BLaER1 treated with 17β-estradiol and CSF1 and Interleukin-3, amounts not matched to agents 10 nM and 100 nM (cell line): ENCODE results near the gene IFI30.
"Not testable (repeated sequence)": the region's sequence is repeated elsewhere in the genome, so short reads cannot be mapped to it uniquely, and the experiment has no call there.

Experiments
- H3K27ac ChIP-seq, 11 experiments: shearing (Covaris generic); formaldehyde crosslinking; 2 replicates each; pipeline ENCODE4 v1.8.1; 2022
- H3K27me3 ChIP-seq, 11 experiments: shearing (Covaris generic); formaldehyde crosslinking; 2 replicates each; pipeline ENCODE4 v1.8.1; 2022
- H3K36me3 ChIP-seq, 11 experiments: shearing (Covaris generic); formaldehyde crosslinking; 2 replicates each; pipeline ENCODE4 v1.8.1; 2022
- H3K4me1 ChIP-seq, 10 experiments: shearing (Covaris generic); formaldehyde crosslinking; 2 replicates each; pipeline ENCODE4 v1.8.1; 2022
- H3K4me2 ChIP-seq, 11 experiments: shearing (Covaris generic); formaldehyde crosslinking; 2 replicates each; pipeline ENCODE4 v1.8.1; 2022
- H3K4me3 ChIP-seq, 10 experiments: shearing (Covaris generic); formaldehyde crosslinking; 2 replicates each; pipeline ENCODE4 v1.8.1; 2022
- H3K9ac ChIP-seq, 11 experiments: shearing (Covaris generic); formaldehyde crosslinking; 2 replicates each; pipeline ENCODE4 v1.8.1; 2022
- H3K9me3 ChIP-seq, 11 experiments: shearing (Covaris generic); formaldehyde crosslinking; replicated peaks in 1 of 11; 2 replicates each; pipeline ENCODE4 v1.8.1; 2022
- H4K20me1 ChIP-seq, 11 experiments: shearing (Covaris generic); formaldehyde crosslinking; 2 replicates each; pipeline ENCODE4 v1.8.1; 2022
- Cebpa-rat ChIP-seq, 11 experiments: shearing (Covaris generic); IDR thresholded peaks; 2 replicates each; pipeline ENCODE4 v1.8.1; 2022

The IFI30 gene

DNA sequence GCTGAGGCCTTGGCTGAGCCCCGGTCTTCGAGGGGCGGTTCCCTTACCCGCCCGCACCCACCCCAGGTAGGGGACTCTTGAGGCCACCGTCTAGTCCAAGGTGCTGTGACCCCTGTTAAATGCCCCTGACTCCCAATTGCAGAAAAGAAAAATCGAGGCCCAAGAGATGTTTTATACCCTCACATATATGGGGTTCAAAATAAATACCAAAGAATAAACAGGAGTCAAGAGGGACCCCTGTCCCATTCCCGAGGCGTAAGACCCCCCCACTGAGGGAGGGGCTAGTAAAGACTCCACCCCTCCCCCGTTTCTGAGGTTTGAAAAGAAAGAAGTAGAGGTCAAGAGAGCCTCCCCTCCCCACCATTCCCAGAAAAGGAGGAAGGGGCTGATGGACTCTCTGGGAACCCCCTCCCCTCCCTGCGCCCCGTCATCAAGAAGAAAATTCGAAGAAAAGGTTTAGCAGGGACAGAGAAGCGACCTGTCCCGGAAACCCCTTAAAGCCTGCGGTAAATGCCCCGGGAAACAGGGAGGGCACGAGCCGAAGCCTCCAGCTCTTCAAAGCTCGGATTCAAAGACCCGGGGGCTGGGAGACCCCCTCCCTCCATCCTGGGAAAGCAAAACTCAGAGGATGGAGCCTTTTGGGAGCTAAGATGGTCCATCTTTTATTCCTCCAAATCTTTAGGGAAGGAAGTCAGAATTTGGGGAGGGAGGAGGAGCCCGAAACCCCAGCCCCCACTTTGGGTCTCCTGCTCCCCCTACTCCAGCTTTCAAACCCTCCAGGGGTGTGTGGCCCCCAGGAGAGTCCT, 31.0 kb downstream of the IFI30 start:
- no peaks in the 10 kb centered on the region for H3K27me3 ChIP-seq
- peak overlapping the region; percentile 79 to 96 (median 91) for H3K27ac ChIP-seq
- peaks cover 3 to 19% (median 14%) of the 10 kb centered on the region in 11 experiments; a peak in 19 of 22 replicates for H3K36me3 ChIP-seq
- H3K4me1 ChIP-seq: peaks cover 24 to 53% (median 44%) of the 10 kb centered on the region in 10 experiments
- no peak for TF ChIP-seq Cebpa-rat (IDR thresholded peaks at IDR 0.05)
- peak overlapping the region; percentile 83 to 100 (median 98) for H3K4me2 ChIP-seq
- no peaks in the 10 kb centered on the region for H3K9me3 ChIP-seq
- H3K9ac ChIP-seq: peak overlapping the region; percentile 84 to 95 (median 88)
- H3K4me3 ChIP-seq: peak overlapping the region; percentile 67 to 83 (median 76)
- peaks cover 0 to 21% (median 8%) of the 10 kb centered on the region in 11 experiments; a peak in 7 of 22 replicates for H4K20me1 ChIP-seq

DNA sequence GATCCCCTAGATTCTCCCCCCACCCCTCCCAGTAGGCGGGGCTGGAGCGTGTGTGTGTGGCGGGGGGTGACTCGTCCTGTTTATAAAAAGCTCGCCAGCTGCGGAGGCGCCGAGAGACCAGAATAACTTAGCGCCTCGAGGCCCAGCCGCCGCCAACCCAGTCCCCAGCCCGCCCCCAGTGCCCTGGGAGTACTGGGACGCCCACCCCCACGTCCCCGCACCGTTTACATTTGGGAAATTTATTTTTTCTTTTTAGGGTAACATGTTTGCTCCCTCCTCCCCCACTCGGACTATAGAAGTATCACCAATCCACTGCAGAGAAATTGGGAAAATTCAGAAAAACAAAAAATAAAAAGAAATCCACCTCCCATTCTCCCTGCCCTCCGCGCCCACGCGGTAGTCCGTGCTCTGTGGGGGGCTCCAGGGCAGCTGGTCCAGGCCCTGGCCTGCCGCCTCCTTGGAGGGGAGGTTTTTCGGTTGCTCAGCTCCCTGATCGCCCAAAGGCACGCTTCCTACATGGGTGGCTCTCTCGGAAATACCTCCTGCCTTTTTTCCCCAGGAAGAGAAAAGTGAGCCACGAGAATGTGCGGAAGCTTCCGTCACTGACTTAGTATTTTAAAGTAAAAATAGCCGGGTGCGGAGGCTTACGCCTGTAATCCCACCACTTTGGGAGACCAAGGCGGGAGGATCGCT, 31.7 kb downstream of the IFI30 start:
- Histone ChIP-seq H3K4me3 (peak overlapping the region; percentile 67 to 83 (median 76)), H3K36me3 (peaks cover 0 to 11% (median 6%) of the 10 kb centered on the region in 11 experiments; a peak in 13 of 22 replicates), H3K4me2 (peak overlapping the region; percentile 83 to 100 (median 98)), H4K20me1 (peaks cover 0 to 21% (median 8%) of the 10 kb centered on the region in 11 experiments; a peak in 7 of 22 replicates), H3K9ac (peak overlapping the region; percentile 84 to 95 (median 88)), H3K27ac (peak overlapping the region; percentile 79 to 96 (median 91)), H3K4me1 (peaks cover 24 to 51% (median 41%) of the 10 kb centered on the region in 10 experiments), H3K27me3 (no peaks in the 10 kb centered on the region), H3K9me3 (no peaks in the 10 kb centered on the region)
- no peak for TF ChIP-seq Cebpa-rat (IDR thresholded peaks at IDR 0.05)

DNA sequence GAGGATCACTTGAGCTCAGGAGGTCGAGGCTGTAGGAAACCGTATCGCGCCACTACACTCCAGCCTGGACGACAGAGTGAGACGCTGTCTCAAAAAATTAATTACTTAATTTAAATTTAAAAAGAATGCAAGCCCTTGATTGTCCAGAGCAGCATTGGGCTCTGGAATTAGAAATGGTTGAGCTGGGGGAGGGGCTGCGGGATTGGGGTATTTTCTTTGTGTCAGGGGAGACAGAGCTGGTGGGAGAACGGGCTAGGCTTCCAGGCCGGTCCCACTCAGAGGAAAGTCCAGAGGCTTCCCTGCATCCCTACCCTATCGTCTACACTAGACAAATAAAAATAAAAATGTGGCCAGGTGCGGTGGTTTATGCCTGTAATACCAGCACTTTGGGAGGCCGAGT, 32.4 kb downstream of the IFI30 start:
- Histone ChIP-seq H3K4me1 (peaks cover 24 to 47% (median 36%) of the 10 kb centered on the region in 10 experiments), H3K9ac (peak overlapping the region; percentile 84 to 95 (median 88); a peak in 21 of 22 replicates), H3K27ac (peak overlapping the region in 10 of 11 experiments; percentile 79 to 96 (median 91); a peak in 20 of 22 replicates), H3K4me3 (peak overlapping the region; percentile 67 to 83 (median 76); a peak in 19 of 20 replicates), H3K9me3 (no peaks in the 10 kb centered on the region), H3K27me3 (no peaks in the 10 kb centered on the region), H4K20me1 (peaks cover 0 to 21% (median 8%) of the 10 kb centered on the region in 11 experiments; a peak in 7 of 22 replicates), H3K4me2 (peak overlapping the region; percentile 83 to 100 (median 98)), H3K36me3 (peaks cover 0 to 9% (median 5%) of the 10 kb centered on the region in 11 experiments; a peak in 5 of 22 replicates)
- no peak for TF ChIP-seq Cebpa-rat (IDR thresholded peaks at IDR 0.05)

DNA sequence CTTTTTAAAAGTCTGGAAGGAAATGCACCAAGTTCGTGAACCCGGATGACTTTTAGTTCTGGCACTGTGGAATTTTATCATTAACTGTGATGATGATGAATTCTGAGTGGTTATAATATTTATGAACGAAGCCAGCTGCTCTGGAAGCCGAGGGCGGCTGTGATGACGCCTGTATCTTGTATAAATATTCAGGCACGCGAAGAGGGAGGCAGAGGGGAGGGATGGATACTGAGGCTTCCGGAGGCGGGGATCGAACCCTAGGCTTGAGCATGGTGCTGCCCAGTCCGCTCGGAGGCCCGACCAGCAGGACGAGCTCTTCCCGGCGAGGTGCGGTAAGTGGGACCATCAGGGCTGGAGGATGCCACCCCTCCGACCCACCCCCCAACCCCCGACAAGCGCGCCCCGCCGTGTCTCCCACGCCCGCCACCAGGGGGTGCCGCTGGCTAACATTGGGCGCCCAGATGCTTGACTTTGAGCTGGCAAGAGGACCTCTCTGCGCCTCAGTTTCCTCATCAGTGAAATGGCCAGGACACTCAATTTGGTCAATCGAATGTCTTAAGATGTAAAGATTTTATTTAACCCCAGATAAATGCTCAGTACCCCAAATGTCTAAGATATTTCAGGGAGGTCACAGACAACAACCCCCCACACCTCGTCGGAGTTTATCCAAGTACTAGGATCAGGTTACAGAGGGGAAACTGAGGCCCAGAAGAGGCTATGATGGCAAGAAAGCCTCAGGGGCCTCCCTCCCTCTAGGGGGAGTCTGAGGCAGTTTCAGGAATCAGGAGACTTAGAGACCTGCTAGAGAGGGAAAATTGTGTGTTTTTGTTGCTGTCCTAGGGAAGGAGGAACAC, 34.7 kb downstream of the IFI30 start:
- H3K27me3 ChIP-seq: no peaks in the 10 kb centered on the region
- peaks cover 0 to 3% (median 0%) of the 10 kb centered on the region in 11 experiments; a peak in 1 of 22 replicates for H4K20me1 ChIP-seq
- no peak for TF ChIP-seq Cebpa-rat (IDR thresholded peaks at IDR 0.05)
- H3K4me3 ChIP-seq: no peak overlapping the region
- peaks cover 9 to 27% (median 19%) of the 10 kb centered on the region in 10 experiments for H3K4me1 ChIP-seq
- no peaks in the 10 kb centered on the region for H3K9me3 ChIP-seq
- no peak overlapping the region for H3K9ac ChIP-seq
- no peak overlapping the region for H3K27ac ChIP-seq
- H3K36me3 ChIP-seq: peaks cover 0 to 6% (median 0%) of the 10 kb centered on the region in 11 experiments; a peak in 2 of 22 replicates
- no peak overlapping the region for H3K4me2 ChIP-seq

DNA sequence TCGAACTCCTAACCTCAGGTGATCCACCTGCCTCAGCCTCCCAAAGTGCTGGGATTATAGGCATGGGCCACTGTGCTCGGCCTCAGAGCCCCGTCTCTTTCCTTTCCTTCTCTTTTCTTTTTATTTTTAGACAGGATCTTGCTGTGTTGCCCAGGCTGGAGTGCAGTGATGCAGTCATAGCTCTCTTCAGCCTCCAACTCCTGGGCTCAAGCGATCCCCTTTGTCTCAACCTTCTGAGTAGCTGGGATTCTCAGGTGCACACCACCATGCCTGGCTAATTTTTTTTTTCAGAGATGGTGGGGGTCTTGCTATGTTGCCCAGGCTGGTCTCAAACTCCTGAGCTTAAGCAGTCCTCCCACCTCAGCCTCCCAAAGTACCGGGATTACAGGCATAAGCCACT, 36.3 kb downstream of the IFI30 start:
- not testable (repeated sequence) for H3K27me3 ChIP-seq, H3K36me3 ChIP-seq, H3K27ac ChIP-seq, H3K4me3 ChIP-seq, H3K4me2 ChIP-seq, H3K9me3 ChIP-seq, H4K20me1 ChIP-seq
- Histone ChIP-seq H3K4me1 (peaks cover 18 to 33% (median 25%) of the 10 kb centered on the region in 10 experiments), H3K9ac (0 out of 22 replicates have a peak overlapping the region, but pooled peaks of 1 of the 11 experiments have one; percentile 5)

DNA sequence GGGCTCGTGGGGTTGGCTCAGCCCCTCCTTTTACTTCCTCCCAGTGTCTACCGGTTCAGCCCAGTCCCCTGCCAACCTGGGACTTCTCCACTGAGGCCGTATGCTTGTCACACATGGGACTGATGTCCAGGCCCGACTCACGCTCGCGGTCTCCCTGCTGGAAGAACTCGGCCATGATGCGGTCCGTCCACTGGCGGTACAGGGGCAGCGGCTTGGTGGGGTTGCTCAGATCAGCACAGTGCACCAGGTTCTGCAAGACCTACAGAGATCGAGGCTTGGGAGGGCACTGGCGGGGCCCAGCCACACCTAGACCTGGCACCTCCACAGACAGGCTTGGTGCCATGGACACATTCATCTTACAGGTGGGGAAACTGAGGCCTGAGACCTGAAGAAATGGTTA, 38.1 kb downstream of the IFI30 start:
- Histone ChIP-seq H3K36me3 (peaks cover 0 to 6% (median 0%) of the 10 kb centered on the region in 11 experiments; a peak in 2 of 22 replicates), H3K9ac (peak overlapping the region in 2 of 11 experiments; percentile 5 to 16; a peak in 1 of 22 replicates), H3K27ac (no peak overlapping the region)

DNA sequence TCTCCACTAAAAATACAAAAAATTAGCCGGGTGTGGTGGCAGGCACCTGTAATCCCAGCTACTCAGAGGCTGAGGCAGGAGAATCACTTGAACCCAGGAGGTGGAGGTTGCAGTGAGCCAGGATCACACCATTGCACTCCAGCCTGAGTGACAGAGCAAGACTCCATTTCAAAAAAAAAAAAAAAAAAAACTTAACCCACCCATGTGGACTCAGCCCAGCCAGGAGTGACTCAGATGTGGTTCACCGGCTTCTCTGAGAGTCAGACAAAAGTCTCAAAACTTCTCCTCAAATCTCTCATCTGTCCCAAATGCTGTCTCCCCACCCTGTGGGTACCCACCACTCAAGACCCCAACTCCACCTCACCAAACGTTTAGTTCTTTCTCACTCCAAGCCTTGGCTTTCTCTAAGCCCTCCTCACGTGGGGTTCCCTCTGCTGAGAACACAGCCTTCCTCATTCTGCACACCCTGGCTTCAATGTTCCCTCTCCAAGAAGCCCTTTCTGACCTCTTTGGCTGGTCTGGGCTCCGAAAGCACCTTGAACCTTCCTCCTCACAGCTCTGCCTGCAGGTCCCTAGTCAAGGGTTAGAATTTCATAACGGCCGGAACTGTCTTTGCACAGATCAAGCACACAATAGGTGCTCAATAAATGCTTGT, 41.3 kb downstream of the IFI30 start:
- Histone ChIP-seq H3K27ac (no peak overlapping the region), H3K4me2 (peak overlapping the region in 5 of 11 experiments; percentile 3 to 35 (median 17); a peak in 3 of 22 replicates)
- no peak for TF ChIP-seq Cebpa-rat (IDR thresholded peaks at IDR 0.05)

More for the DNA sequence above, 38.1 kb downstream of the IFI30 start:
- no peaks in the 10 kb centered on the region for H3K27me3 ChIP-seq
- no peaks in the 10 kb centered on the region; a peak in 1 of 22 replicates for H4K20me1 ChIP-seq
- no peaks in the 10 kb centered on the region for H3K9me3 ChIP-seq
- H3K4me3 ChIP-seq: no peak overlapping the region
- peaks cover 5 to 20% (median 13%) of the 10 kb centered on the region in 10 experiments; a peak in 16 of 20 replicates for H3K4me1 ChIP-seq
- TF ChIP-seq Cebpa-rat (IDR thresholded peaks at IDR 0.05): no peak
- no peak overlapping the region for H3K4me2 ChIP-seq

DNA sequence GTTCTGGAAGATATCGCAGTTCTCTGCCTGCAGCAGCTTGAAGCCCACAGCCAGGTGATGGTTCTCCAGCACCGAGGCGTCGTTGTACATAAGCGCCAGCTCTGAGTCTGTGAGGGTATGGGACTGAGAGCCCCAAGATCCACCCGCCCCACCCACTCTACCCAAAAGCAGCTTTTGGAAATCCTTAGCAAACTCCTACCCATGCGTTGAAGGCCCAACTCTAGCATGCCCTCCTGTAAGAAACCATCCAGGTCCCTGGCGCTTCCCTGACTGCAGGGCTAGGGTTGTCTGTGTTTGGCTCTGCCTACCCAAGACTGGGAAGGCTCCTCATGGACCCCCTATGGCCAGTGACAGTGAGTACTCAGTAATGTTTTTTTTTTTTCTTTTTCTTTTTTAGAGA, 43.2 kb downstream of the IFI30 start:
- H3K9me3 ChIP-seq: no peaks in the 10 kb centered on the region
- no peaks in the 10 kb centered on the region; a peak in 2 of 22 replicates for H3K27me3 ChIP-seq
- H3K4me1 ChIP-seq: peaks cover 0 to 12% (median 10%) of the 10 kb centered on the region in 10 experiments; a peak in 10 of 20 replicates
- H3K4me3 ChIP-seq: no peak overlapping the region
- no peak overlapping the region for H3K9ac ChIP-seq
- H4K20me1 ChIP-seq: no peaks in the 10 kb centered on the region; a peak in 2 of 22 replicates
- TF ChIP-seq Cebpa-rat (IDR thresholded peaks at IDR 0.05): no peak
- H3K27ac ChIP-seq: no peak overlapping the region
- peaks cover 0 to 1% (median 0%) of the 10 kb centered on the region in 11 experiments; a peak in 3 of 22 replicates for H3K36me3 ChIP-seq
- no peak overlapping the region for H3K4me2 ChIP-seq

More for the DNA sequence above, 41.3 kb downstream of the IFI30 start:
- H3K9ac ChIP-seq: no peak overlapping the region
- H3K36me3 ChIP-seq: peaks cover 0 to 6% (median 0%) of the 10 kb centered on the region in 11 experiments; a peak in 3 of 22 replicates
- H3K4me1 ChIP-seq: peaks cover 0 to 12% (median 10%) of the 10 kb centered on the region in 10 experiments; a peak in 10 of 20 replicates
- H3K27me3 ChIP-seq: no peaks in the 10 kb centered on the region
- H4K20me1 ChIP-seq: no peaks in the 10 kb centered on the region; a peak in 1 of 22 replicates
- no peak overlapping the region for H3K4me3 ChIP-seq
- no peaks in the 10 kb centered on the region for H3K9me3 ChIP-seq
